Tibial nerve (tissue), 3 donors: ENCODE results near the gene RRAGB.
"Not testable (repeated sequence)": the region's sequence is repeated elsewhere in the genome, so short reads cannot be mapped to it uniquely, and the experiment has no call there.

Experiments
- POLR2A ChIP-seq, 2 donors: fragments of 450-650 bp; IDR thresholded peaks; one replicate each; pipeline ENCODE4 v1.6.1; 2017; ENCODE audit warnings: antibody characterized with exemption in 2 of 2, mild to moderate bottlenecking in 2 of 2, moderate library complexity in 2 of 2
- TF ChIP-seq, protein P1 (sequence below), 5 experiments: fragments of 200-600 bp in 3 of 5; fragments of 450-650 bp in 2 of 5; sonication (generic) in 3 of 5; IDR thresholded peaks; one replicate each; pipeline ENCODE4 v1.5.1; 2016 to 2019; ENCODE audit warnings: antibody characterized with exemption in 5 of 5, mild to moderate bottlenecking in 3 of 5, moderate library complexity in 2 of 5

DNA sequence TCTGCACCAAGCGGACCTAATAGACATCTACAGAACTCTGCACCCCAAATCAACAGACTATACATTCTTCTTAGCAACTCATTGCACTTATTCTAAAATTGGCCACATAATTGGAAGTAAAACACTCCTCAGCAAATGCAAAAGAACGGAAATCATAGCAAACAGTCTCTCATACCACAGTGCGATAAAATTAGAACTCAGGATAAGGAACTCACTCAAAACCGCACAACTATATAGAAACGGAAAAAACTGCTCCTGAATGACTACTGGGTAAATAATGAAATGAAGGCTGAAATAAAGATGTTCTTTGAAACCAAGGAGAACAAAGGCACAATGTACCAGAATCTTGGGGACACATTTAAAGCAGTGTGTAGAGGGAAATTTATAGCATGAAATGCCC lies 12.5 kb upstream of the RRAGB start:
- TF ChIP-seq, protein P1, sequence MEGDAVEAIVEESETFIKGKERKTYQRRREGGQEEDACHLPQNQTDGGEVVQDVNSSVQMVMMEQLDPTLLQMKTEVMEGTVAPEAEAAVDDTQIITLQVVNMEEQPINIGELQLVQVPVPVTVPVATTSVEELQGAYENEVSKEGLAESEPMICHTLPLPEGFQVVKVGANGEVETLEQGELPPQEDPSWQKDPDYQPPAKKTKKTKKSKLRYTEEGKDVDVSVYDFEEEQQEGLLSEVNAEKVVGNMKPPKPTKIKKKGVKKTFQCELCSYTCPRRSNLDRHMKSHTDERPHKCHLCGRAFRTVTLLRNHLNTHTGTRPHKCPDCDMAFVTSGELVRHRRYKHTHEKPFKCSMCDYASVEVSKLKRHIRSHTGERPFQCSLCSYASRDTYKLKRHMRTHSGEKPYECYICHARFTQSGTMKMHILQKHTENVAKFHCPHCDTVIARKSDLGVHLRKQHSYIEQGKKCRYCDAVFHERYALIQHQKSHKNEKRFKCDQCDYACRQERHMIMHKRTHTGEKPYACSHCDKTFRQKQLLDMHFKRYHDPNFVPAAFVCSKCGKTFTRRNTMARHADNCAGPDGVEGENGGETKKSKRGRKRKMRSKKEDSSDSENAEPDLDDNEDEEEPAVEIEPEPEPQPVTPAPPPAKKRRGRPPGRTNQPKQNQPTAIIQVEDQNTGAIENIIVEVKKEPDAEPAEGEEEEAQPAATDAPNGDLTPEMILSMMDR (IDR thresholded peaks at IDR 0.05), result not testable (repeated sequence)
- TF ChIP-seq POLR2A (IDR thresholded peaks at IDR 0.05), result not testable (repeated sequence)
